Measurements from ENCODE around the gene REXO1. TPM values are rescaled to one million over a fixed set of nuclear protein-coding genes. Genes with fewer than 3 reads are reported as not detected.

The REXO1 gene
- total and polyA plus RNA-seq, 2 donors (not counting 3 experiments of a cell fraction or from before 2014, with no cell fraction given), result 41.1 to 56.9 TPM

DNA sequence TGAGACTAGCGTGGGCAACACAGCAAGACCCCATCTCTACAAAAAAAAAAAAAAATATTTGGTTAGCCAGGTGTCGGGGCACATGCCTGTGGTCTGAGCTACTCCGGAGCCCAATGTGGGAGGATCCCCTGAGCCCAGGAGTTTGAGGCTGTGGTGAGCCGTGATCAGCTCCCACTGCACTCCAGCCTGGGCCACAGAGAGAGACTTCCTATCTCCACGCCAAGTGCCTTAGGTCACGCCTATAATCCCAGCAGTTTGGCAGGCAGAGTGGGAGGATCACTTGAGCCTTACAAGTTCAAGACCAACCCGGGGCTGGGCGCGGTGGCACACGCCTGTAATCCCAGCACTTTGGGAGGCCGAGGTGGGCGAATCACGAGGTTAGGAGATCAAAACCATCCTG is 48.2 kb upstream of the REXO1 start:
- no TSS peak for BruUV-seq (replicated peaks)

More for the DNA sequence above, 48.2 kb upstream of the REXO1 start:
- H3K9me1 ChIP-seq (replicated peaks; ENCODE audit: control insufficient read depth, extremely low read depth, insufficient read depth, low read length), result no peaks in the 10 kb centered on the region
- H3K4me2 ChIP-seq (ENCODE audit: insufficient read depth, low read length), result no peak overlapping the region
- no peak overlapping the region for H3K4me3 ChIP-seq (replicated peaks in 1 of 3; ENCODE audit: insufficient read depth in 1 of 3, low read depth in 1 of 3, low read length in 3 of 3)
- H3K27ac ChIP-seq (ENCODE audit: insufficient read depth, low read depth, low read length), result no peak overlapping the region
- intact Hi-C loops (cut with micrococcal nuclease) (no loop called here), dilution Hi-C loops (cut with MboI; ENCODE audit: extremely low pct_ligation_motif_present, low sequenced_read_pairs) (no loop called here)
- CTCF ChIA-PET, result interaction anchor here (0.8 kb wide), 1 partner anchor 174 kb away, joined by 3 read pairs; no protein-coding TSS in a partner anchor
- H3K9ac ChIP-seq (replicated peaks; ENCODE audit: extremely low read depth, insufficient read depth, low read length), result no peak overlapping the region
- peaks cover 4% of the 10 kb centered on the region for H3K4me1 ChIP-seq (ENCODE audit: control insufficient read depth, extremely low read depth, insufficient read depth, low read length)
- H3K27me3 ChIP-seq (ENCODE audit: control insufficient read depth in 2 of 2, insufficient read depth in 2 of 2, low read length in 2 of 2), result no peaks in the 10 kb centered on the region
- H3K9me3 ChIP-seq (replicated peaks; ENCODE audit: control insufficient read depth, insufficient read depth, low read length), result no peaks in the 10 kb centered on the region
- FAIRE-seq (no peak), DNase-seq (ENCODE audit: low read depth, low spot score) (no peak)
- H2AFZ ChIP-seq (ENCODE audit: low read depth, low read length), result no peak overlapping the region
- no peaks in the 10 kb centered on the region for H4K20me1 ChIP-seq (replicated peaks; ENCODE audit: control insufficient read depth, extremely low read depth, insufficient read depth, low read length)
- POLR2A ChIA-PET, result no interaction called here
- TF ChIP-seq, protein P1, sequence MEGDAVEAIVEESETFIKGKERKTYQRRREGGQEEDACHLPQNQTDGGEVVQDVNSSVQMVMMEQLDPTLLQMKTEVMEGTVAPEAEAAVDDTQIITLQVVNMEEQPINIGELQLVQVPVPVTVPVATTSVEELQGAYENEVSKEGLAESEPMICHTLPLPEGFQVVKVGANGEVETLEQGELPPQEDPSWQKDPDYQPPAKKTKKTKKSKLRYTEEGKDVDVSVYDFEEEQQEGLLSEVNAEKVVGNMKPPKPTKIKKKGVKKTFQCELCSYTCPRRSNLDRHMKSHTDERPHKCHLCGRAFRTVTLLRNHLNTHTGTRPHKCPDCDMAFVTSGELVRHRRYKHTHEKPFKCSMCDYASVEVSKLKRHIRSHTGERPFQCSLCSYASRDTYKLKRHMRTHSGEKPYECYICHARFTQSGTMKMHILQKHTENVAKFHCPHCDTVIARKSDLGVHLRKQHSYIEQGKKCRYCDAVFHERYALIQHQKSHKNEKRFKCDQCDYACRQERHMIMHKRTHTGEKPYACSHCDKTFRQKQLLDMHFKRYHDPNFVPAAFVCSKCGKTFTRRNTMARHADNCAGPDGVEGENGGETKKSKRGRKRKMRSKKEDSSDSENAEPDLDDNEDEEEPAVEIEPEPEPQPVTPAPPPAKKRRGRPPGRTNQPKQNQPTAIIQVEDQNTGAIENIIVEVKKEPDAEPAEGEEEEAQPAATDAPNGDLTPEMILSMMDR (IDR thresholded peaks at IDR 0.05; ENCODE audit: extremely low read depth in 1 of 2, insufficient read depth in 1 of 2, low read depth in 1 of 2, low read length in 2 of 2), result no peak
- no peak for TF ChIP-seq POLR2A (IDR thresholded peaks at IDR 0.05; ENCODE audit: low read depth, low read length)
- no peak for TF ChIP-seq EZH2 (IDR thresholded peaks at IDR 0.05; ENCODE audit: borderline replicate concordance, low read depth, low read length, severe bottlenecking)
- TF ChIP-seq MYC (IDR thresholded peaks at IDR 0.05; ENCODE audit: low read depth, low read length), result no peak
- TF ChIP-seq GATA2 (IDR thresholded peaks at IDR 0.05; ENCODE audit: insufficient read depth, insufficient read length, low read depth, low read length), result no peak
- no peak for TF ChIP-seq JUN (IDR thresholded peaks at IDR 0.05; ENCODE audit: borderline replicate concordance, insufficient read depth, insufficient read length, low read depth)
- TF ChIP-seq, protein P2, sequence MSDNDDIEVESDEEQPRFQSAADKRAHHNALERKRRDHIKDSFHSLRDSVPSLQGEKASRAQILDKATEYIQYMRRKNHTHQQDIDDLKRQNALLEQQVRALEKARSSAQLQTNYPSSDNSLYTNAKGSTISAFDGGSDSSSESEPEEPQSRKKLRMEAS (IDR thresholded peaks at IDR 0.05; ENCODE audit: insufficient read depth, insufficient read length), result no peak
- TF ChIP-seq POLR2AphosphoS5 (IDR thresholded peaks at IDR 0.05; ENCODE audit: insufficient read depth, low read depth, low read length), result no peak
- no peak for TF ChIP-seq FOS (IDR thresholded peaks at IDR 0.05; ENCODE audit: borderline replicate concordance, insufficient read depth, low read length)
- H3K79me2 ChIP-seq (ENCODE audit: control insufficient read depth, insufficient read depth, low read length), result no peaks in the 10 kb centered on the region
- no peaks in the 10 kb centered on the region for H3K36me3 ChIP-seq (ENCODE audit: control insufficient read depth in 2 of 2, extremely low read depth in 1 of 2, insufficient read depth in 2 of 2, low read length in 2 of 2)

Measured in endothelial cell of umbilical vein (primary cell).